ENCODE data around the gene MED22.

DNA sequence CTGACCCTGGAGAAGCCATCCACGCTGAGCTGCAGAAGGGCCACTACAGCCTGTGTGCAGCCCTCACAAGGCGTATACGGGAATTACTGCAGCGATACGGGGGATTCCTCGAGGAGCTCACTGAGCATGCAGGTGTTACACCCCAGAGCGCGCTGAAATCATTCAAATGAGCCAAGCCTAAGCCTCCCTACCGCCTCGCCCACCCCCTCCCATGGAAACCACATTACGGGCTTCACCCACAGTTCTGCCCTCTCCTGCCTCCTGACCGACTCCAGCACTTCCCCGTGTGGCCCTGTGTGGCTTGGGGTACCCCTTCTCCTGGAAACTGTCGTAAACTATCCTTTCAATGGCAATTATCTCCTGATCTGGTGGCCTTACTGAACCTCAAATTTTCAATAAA, 25.2 kb downstream of the MED22 start:
- no peak for TF ChIP-seq POLR2A (IDR thresholded peaks at IDR 0.05)
- no peak for TF ChIP-seq CTCF (IDR thresholded peaks at IDR 0.05)

Measured in transverse colon (tissue), 3 donors.